ENCODE data around the gene ABCB11. TPM values are rescaled to one million over a fixed set of nuclear protein-coding genes. Genes with fewer than 3 reads are reported as not detected.

Gene ABCB11
- polyA plus RNA-seq, 3 donors: not detected

DNA sequence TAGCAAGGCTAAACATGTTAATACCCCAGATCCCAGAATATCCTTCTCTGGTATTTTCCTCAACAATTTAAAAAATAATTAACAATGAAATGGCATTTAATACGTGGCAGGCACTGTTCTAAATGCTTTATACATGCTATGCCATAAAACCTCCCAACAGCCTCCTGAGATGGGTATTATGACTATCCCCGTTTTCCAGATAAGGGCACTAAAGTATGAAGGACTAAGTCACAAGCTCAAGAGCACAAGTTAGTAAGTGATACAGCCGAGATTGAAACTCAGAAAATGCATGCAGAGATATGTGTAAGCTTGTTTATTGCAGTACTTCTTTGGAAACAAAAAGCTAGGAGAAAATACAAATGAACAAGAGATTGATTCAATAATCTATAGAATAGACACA lies 8.0 kb downstream of the ABCB11 start:
- Histone ChIP-seq H2AFZ (ENCODE audit: insufficient read depth, low read depth, low read length, poor library complexity, severe bottlenecking) (no peak overlapping the region), H3K4me2 (replicated peaks; ENCODE audit: extremely low read depth, low read length, poor library complexity, severe bottlenecking) (no peak overlapping the region)

DNA sequence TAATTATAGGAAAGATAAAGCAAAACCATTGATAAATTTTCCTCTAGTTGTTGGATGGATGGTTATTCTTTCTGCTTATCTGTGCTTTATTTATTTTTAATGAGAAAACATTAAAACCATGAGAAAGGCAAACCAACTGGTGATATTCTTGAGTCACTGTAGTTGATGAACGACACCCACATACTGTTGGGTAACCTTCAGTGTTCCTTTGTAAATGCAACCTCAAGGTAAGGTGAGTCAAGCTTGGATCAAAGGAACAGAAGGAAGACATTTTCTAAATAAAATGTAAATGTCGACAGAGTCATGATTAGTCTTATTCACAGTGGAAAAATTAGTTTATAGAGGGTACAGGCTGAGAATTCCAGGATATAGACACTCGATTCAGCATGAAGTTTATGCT lies 12.7 kb downstream of the ABCB11 start:
- H3K4me2 ChIP-seq (replicated peaks; ENCODE audit: extremely low read depth, low read length, poor library complexity, severe bottlenecking): no peak overlapping the region
- no peak overlapping the region for H2AFZ ChIP-seq (ENCODE audit: insufficient read depth, low read depth, low read length, poor library complexity, severe bottlenecking)
- DNase-seq: no peak
- H3K9ac ChIP-seq (ENCODE audit: insufficient read depth, low read length, poor library complexity, severe bottlenecking): no peak overlapping the region
- Mint-ChIP-seq H3K4me1 (peaks cover 20% of the 10 kb centered on the region), H3K9me3 (peaks cover 0 to 3% (median 1%) of the 10 kb centered on the region in 7 donors), H3K27ac (no peak overlapping the region), H3K27me3 (ENCODE audit: low read depth in 3 of 3) (peaks cover 0 to 1% (median 0%) of the 10 kb centered on the region in 3 donors), H3K4me3 (no peak overlapping the region), H3K36me3 (no peaks in the 10 kb centered on the region)
- H3K4me1 ChIP-seq (ENCODE audit: control insufficient read depth in 1 of 2, insufficient read depth in 2 of 2, low read length in 2 of 2): peaks cover 20 to 22% of the 10 kb centered on the region in 2 donors
- H3K4me3 ChIP-seq (replicated peaks in 1 of 3; ENCODE audit: low read depth in 2 of 3, low read length in 3 of 3): no peak overlapping the region
- intact Hi-C loops (cut with micrococcal nuclease): no loop called here
- TF ChIP-seq, protein P1, sequence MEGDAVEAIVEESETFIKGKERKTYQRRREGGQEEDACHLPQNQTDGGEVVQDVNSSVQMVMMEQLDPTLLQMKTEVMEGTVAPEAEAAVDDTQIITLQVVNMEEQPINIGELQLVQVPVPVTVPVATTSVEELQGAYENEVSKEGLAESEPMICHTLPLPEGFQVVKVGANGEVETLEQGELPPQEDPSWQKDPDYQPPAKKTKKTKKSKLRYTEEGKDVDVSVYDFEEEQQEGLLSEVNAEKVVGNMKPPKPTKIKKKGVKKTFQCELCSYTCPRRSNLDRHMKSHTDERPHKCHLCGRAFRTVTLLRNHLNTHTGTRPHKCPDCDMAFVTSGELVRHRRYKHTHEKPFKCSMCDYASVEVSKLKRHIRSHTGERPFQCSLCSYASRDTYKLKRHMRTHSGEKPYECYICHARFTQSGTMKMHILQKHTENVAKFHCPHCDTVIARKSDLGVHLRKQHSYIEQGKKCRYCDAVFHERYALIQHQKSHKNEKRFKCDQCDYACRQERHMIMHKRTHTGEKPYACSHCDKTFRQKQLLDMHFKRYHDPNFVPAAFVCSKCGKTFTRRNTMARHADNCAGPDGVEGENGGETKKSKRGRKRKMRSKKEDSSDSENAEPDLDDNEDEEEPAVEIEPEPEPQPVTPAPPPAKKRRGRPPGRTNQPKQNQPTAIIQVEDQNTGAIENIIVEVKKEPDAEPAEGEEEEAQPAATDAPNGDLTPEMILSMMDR (IDR thresholded peaks at IDR 0.05): no peak
- H4K20me1 ChIP-seq (ENCODE audit: insufficient read depth, low read length): no peaks in the 10 kb centered on the region
- no peaks in the 10 kb centered on the region for H3K27me3 ChIP-seq (ENCODE audit: control insufficient read depth in 2 of 2, insufficient read depth in 2 of 2, low read length in 2 of 2)
- no CpG with 5 or more reads among the region's 3 CpGs for WGBS (ENCODE audit: insufficient coverage)
- no peaks in the 10 kb centered on the region for H3K79me2 ChIP-seq (ENCODE audit: insufficient read depth, low read length)
- no peaks in the 10 kb centered on the region for H3K9me3 ChIP-seq (replicated peaks in 1 of 2; ENCODE audit: control insufficient read depth in 1 of 2, insufficient read depth in 1 of 2, low read length in 2 of 2)
- no peaks in the 10 kb centered on the region for H3K36me3 ChIP-seq (replicated peaks in 1 of 2; ENCODE audit: control insufficient read depth in 1 of 2, insufficient read depth in 2 of 2, low read length in 2 of 2)
- no peak overlapping the region for H3K27ac ChIP-seq (ENCODE audit: low read depth in 1 of 2, low read length in 2 of 2)

More for the DNA sequence above, 8.0 kb downstream of the ABCB11 start:
- WGBS (ENCODE audit: insufficient coverage): no CpG with 5 or more reads among the region's 3 CpGs
- Histone ChIP-seq H3K4me1 (ENCODE audit: control insufficient read depth in 1 of 2, insufficient read depth in 2 of 2, low read length in 2 of 2) (no peaks in the 10 kb centered on the region), H3K9me3 (replicated peaks in 1 of 2; ENCODE audit: control insufficient read depth in 1 of 2, insufficient read depth in 1 of 2, low read length in 2 of 2) (no peaks in the 10 kb centered on the region), H4K20me1 (ENCODE audit: insufficient read depth, low read length) (no peaks in the 10 kb centered on the region), H3K36me3 (replicated peaks in 1 of 2; ENCODE audit: control insufficient read depth in 1 of 2, insufficient read depth in 2 of 2, low read length in 2 of 2) (no peaks in the 10 kb centered on the region), H3K27me3 (ENCODE audit: control insufficient read depth in 2 of 2, insufficient read depth in 2 of 2, low read length in 2 of 2) (no peaks in the 10 kb centered on the region), H3K4me3 (replicated peaks in 1 of 3; ENCODE audit: low read depth in 2 of 3, low read length in 3 of 3) (no peak overlapping the region), H3K79me2 (ENCODE audit: insufficient read depth, low read length) (no peaks in the 10 kb centered on the region), H3K9ac (ENCODE audit: insufficient read depth, low read length, poor library complexity, severe bottlenecking) (no peak overlapping the region), H3K27ac (ENCODE audit: low read depth in 1 of 2, low read length in 2 of 2) (no peak overlapping the region)
- no peak for DNase-seq
- H3K4me1 Mint-ChIP-seq: peaks cover 6% of the 10 kb centered on the region
- intact Hi-C loops (cut with micrococcal nuclease): no loop called here
- no peak overlapping the region for H3K4me3 Mint-ChIP-seq
- H3K36me3 Mint-ChIP-seq: no peaks in the 10 kb centered on the region
- H3K27me3 Mint-ChIP-seq (ENCODE audit: low read depth in 3 of 3): no peaks in the 10 kb centered on the region
- H3K27ac Mint-ChIP-seq: no peak overlapping the region
- peaks cover 0 to 1% (median 0%) of the 10 kb centered on the region in 7 donors for H3K9me3 Mint-ChIP-seq
- TF ChIP-seq, protein P1 (IDR thresholded peaks at IDR 0.05): no peak

Measured in CD14-positive monocyte (primary cell).